Activated T-helper 17 cell treated with anti-CD3 and anti-CD28 coated beads, Interleukin-2, amount 50 U/mL, for 72 hours (primary cell): ENCODE data around the gene SPIRE1. TPM values are rescaled to one million over a fixed set of nuclear protein-coding genes. Genes with fewer than 3 reads are reported as not detected.

ENCODE experiments used
- ATAC-seq: fragments of 150-1000 bp; cut with Tn5 transposase; replicated peaks from 2 replicates; pipeline ENCODE4 v1.10.0; 2021; ENCODE audit warnings: mild to moderate bottlenecking, moderate library complexity
- H3K27ac Mint-ChIP-seq: one replicate; pipeline ENCODE4 v1.8.0; 2022; ENCODE audit warnings: mixed read lengths
- H3K27me3 Mint-ChIP-seq: one replicate; pipeline ENCODE4 v1.8.0; 2022; ENCODE audit warnings: mixed read lengths
- H3K36me3 Mint-ChIP-seq: one replicate; pipeline ENCODE4 v1.8.0; 2022; ENCODE audit warnings: low read depth, mild to moderate bottlenecking, mixed read lengths
- H3K4me1 Mint-ChIP-seq: one replicate; pipeline ENCODE4 v1.8.0; 2022; ENCODE audit warnings: mixed read lengths
- H3K4me3 Mint-ChIP-seq: one replicate; pipeline ENCODE4 v1.8.0; 2022; ENCODE audit warnings: mild to moderate bottlenecking, mixed read lengths
- H3K9me3 Mint-ChIP-seq: one replicate; pipeline ENCODE4 v1.8.0; 2022; ENCODE audit warnings: mixed read lengths
- total RNA-seq, 2 donors: library from RNA; stranded (reverse); gene quantifications; one replicate each; pipeline ENCODE4 v1.2.3, GENCODE V29; 2022

SPIRE1 gene
- total RNA-seq, 2 donors from 2014 or later, result 5.0 to 12.4 TPM

DNA sequence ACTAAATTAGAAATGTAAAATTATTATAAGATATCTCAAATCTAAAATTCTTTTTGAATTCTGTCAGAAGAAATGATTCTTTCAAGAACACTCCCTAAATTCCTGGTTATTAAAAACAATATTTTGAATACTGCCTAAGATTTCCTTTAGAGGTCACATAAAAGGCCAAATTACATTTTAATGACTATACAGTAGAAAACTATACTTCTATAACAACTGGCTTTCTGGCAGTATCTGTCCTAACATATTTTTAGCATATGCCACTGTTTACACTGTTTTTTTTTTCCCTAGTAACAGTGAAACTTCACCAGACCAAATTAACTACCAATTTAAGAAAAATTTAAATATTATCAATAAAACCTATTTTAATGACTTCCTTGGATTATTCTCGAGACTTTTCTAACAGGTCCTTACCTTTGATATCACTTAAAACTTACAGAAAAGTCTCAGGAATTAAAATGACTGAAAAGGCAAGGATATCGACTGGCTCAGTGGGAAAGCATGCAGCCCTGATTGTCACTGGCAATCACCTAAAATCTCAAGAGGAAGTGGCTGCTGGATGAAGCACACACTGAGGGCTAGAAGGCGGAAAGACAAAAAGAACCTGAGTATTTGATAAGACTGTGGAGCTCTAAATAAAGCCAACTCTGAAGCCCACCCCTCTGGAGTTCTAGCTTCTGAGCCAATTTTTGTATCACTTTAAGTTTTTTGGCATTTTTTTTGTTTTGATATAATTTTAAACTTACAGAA is 59.6 kb downstream of the SPIRE1 start:
- Mint-ChIP-seq H3K27me3 (no peaks in the 10 kb centered on the region), H3K4me1 (peaks cover 7% of the 10 kb centered on the region)

DNA sequence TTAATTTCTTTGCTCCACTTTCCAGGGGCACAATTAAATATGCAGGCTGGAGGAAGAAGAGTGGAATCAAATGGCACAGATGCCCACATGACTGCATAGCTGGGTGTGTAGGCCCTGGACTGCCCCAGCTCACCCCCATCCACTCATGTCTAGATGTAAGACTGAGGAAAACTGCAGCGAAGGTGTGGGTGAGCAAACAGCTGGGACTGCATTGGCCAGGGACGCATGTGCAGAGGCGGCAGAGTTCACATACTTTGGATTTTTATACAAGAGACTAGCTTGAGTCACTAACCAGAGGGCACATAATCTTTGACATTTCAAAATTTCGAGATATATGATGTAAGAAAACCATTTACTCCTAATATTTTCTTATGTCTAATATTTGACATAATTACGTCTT is 60.1 kb downstream of the SPIRE1 start:
- no peak for ATAC-seq
- Mint-ChIP-seq H3K4me1 (peaks cover 7% of the 10 kb centered on the region), H3K9me3 (no peaks in the 10 kb centered on the region), H3K27me3 (no peaks in the 10 kb centered on the region), H3K27ac (no peak overlapping the region), H3K36me3 (no peaks in the 10 kb centered on the region), H3K4me3 (no peak overlapping the region)

More for the DNA sequence above, 59.6 kb downstream of the SPIRE1 start:
- Mint-ChIP-seq H3K9me3 (no peaks in the 10 kb centered on the region), H3K36me3 (no peaks in the 10 kb centered on the region), H3K4me3 (no peak overlapping the region), H3K27ac (no peak overlapping the region)
- ATAC-seq, result no peak

DNA sequence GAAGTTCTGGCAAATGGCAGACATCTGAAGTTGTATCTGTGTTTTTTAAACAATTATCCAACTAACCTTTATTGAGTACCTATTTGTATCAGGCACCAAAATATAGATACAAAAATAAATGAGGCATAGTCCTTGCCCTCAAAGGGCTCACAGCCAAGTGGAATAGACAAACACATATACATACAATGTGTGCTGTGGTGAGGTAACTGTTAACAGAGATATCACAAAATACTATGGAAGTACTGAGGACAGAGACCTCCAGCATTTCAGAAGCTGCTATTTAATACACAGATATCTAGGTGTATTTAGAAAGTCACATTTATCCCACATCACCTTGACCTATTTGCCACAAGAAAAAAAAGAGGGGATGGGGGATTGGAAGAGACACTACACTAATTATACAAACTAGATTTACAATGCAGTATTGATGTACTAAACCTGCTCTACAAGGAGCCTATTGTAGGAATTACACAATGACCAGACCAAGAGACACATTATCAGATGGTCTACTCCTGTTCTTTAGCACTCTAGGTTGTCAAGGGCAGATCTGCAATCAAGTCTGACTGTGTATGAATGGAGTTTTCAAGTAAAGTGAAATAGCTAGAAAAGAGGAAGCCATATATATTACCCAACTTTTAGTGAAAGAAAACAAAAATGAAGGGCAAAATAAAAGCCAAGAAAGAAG is 62.2 kb downstream of the SPIRE1 start:
- Mint-ChIP-seq H3K27me3 (no peaks in the 10 kb centered on the region), H3K4me3 (no peak overlapping the region), H3K9me3 (no peaks in the 10 kb centered on the region), H3K4me1 (peaks cover 7% of the 10 kb centered on the region), H3K27ac (no peak overlapping the region), H3K36me3 (no peaks in the 10 kb centered on the region)
- no peak for ATAC-seq

DNA sequence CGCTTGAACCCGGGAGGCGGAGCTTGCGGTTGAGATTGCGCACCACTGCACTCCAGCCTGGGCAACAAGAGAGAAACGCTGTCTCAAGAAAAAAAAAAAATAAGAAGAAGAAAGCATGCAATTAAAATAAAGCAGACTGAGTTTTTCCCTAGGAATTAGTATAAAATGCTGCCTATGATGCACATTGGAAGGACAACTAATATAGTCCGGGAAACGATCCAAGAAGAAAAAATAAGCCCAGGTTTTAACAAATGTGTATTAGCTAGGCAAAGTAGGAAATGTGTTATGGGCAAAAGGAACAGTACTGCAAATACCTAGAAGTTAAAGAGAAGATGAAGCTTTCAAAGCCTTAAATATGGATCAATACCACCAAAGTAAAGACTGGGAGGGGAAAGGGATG is 64.0 kb downstream of the SPIRE1 start:
- peaks cover 7% of the 10 kb centered on the region for H3K4me1 Mint-ChIP-seq
- no peaks in the 10 kb centered on the region for H3K27me3 Mint-ChIP-seq
- H3K4me3 Mint-ChIP-seq, result no peak overlapping the region
- no peak overlapping the region for H3K27ac Mint-ChIP-seq
- no peak for ATAC-seq
- H3K9me3 Mint-ChIP-seq, result no peaks in the 10 kb centered on the region
- H3K36me3 Mint-ChIP-seq, result no peaks in the 10 kb centered on the region

DNA sequence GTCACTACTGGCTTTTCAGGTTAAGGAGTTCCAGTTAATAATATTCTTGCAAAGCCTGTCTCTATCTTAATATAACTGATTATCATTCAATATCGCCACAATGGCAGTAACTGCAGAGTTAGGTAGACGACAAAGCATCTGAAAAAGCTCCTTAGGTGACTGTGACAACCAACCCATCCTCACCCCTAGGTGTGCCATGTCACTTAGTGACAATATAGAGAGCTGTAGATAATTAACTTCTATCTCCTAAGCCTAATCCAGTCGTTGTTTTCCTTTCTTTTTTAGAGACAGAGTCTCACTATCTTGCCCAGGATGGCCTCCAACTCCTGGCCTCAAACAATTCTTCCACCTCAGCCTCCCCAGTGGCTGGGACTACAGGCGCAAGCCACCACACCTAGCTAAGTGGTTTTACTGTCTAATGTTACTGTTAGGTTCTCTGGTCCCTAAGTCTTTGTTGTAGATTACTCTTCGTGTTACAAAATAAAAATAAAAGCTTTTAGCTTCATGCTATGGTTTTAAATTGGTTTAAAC is 65.2 kb downstream of the SPIRE1 start:
- no peak for ATAC-seq
- no peaks in the 10 kb centered on the region for H3K36me3 Mint-ChIP-seq
- H3K9me3 Mint-ChIP-seq, result no peaks in the 10 kb centered on the region
- H3K4me1 Mint-ChIP-seq, result peaks cover 7% of the 10 kb centered on the region
- no peak overlapping the region for H3K27ac Mint-ChIP-seq
- no peak overlapping the region for H3K4me3 Mint-ChIP-seq
- no peaks in the 10 kb centered on the region for H3K27me3 Mint-ChIP-seq

DNA sequence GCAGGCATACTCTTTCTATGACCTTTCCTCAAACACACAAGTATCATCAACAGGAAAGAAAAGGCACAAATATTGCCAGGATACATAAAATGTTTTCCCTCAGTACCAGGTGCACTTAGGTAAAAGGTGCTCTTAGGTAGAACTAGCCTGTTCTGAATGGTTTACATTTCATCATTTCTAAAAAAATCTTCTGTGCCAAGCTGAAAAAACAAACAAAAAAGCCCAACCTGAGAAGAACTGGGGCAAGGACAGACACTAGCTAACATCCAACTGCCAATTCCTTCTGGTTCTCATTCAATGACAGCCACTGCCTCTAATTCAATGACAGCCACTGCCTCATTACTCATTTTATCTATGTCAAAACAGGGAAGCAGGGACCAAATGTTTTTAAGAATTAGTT is 68.5 kb downstream of the SPIRE1 start:
- Mint-ChIP-seq H3K27me3 (no peaks in the 10 kb centered on the region), H3K27ac (no peak overlapping the region), H3K9me3 (no peaks in the 10 kb centered on the region), H3K4me3 (no peak overlapping the region), H3K36me3 (no peaks in the 10 kb centered on the region), H3K4me1 (no peaks in the 10 kb centered on the region)
- ATAC-seq, result no peak

DNA sequence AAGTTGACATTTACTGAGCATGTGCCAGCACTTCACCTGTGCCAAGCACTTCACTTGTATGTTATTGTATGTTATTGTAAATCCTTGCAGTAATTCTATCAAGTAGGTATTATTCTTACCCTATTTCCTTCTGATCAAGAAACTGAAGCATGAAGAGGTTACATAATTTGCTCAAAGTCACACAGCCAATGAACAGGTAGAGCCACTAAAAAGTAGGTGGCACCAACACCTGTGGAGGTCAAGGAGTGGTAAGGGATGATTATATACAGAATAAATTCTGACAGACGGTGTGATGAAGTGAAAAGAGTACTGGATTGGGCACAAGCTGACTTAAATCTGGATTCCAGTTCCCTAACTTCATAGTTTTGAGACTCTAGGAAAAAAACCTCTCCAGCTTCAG is 71.0 kb downstream of the SPIRE1 start:
- no peaks in the 10 kb centered on the region for H3K36me3 Mint-ChIP-seq
- no peaks in the 10 kb centered on the region for H3K4me1 Mint-ChIP-seq
- no peaks in the 10 kb centered on the region for H3K27me3 Mint-ChIP-seq
- ATAC-seq, result no peak
- H3K9me3 Mint-ChIP-seq, result no peaks in the 10 kb centered on the region
- no peak overlapping the region for H3K27ac Mint-ChIP-seq
- no peak overlapping the region for H3K4me3 Mint-ChIP-seq

DNA sequence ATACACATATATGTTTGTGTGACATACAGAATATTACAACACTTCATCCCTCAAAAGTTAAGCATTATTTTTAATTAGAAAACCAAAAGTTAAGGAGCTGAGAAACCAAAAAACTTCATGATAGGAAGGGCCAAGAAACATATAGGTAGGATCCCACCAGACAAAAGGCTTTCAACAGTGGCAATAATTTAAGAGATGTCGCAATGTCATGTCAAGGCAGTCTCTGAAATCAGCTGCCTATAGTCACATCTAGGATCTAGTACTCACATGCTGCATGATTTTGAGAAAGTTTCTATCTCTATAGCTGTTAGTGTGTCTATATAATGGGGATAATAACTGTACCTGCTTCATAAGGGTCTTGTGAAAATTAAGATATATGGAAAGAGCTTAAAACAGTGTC is 72.7 kb downstream of the SPIRE1 start:
- Mint-ChIP-seq H3K9me3 (no peaks in the 10 kb centered on the region), H3K27me3 (no peaks in the 10 kb centered on the region), H3K27ac (no peak overlapping the region), H3K4me3 (no peak overlapping the region), H3K36me3 (no peaks in the 10 kb centered on the region), H3K4me1 (no peaks in the 10 kb centered on the region)
- no peak for ATAC-seq

DNA sequence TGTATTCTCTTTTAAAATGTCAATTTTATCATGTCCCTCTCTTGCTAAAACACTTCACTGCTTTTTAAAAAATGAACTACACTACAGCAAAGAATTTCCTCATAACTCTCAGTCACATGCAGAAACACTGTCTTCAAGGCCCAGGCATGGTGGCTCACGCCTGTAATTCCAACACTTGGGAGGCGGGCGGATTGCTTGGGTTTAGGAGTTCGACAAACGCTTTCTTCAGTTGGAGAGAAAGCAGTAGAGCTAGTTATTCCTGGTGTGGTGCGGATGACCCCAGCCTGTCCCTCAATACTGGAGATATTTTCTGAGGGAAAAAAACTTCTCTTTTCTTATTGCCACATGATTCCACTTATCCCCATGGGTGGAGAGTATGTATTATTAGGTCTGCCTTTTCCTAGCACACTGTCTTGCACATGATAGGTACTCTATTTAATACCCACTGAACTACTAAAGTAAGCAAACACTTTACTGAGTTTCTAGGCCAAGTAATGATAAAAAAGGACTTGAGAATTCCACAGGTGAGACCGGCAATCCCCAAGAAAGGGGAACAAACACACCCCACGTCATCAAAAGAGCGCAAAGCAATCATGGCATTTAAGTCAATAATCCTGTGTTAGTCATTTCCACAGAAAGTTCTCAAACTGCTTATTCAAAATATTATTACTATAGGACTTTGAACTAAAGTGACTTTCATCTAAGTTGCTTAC is 77.1 kb downstream of the SPIRE1 start:
- no peak overlapping the region for H3K27ac Mint-ChIP-seq
- no peaks in the 10 kb centered on the region for H3K27me3 Mint-ChIP-seq
- ATAC-seq, result no peak
- no peaks in the 10 kb centered on the region for H3K36me3 Mint-ChIP-seq
- H3K9me3 Mint-ChIP-seq, result no peaks in the 10 kb centered on the region
- H3K4me1 Mint-ChIP-seq, result no peaks in the 10 kb centered on the region
- H3K4me3 Mint-ChIP-seq, result no peak overlapping the region

DNA sequence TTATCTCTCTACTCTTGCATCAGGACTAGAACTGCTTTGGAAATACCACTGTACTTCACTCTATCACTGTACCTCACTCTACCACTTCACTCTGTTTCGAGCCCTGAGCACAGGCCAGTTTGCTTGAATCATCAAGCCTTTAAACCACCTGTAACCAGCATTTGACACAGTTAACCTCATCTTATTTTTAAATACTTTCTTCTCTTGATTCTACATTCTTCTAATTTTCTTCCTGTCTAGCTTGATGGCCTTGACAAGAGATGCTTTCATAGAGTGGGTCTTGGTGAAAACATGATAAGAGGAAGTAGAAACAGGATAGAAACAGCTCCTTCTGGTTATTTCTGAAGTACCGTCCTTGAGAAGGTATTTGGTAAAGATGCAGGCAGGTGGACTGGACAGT is 78.1 kb downstream of the SPIRE1 start:
- ATAC-seq, result no peak
- Mint-ChIP-seq H3K27ac (no peak overlapping the region), H3K36me3 (no peaks in the 10 kb centered on the region), H3K9me3 (no peaks in the 10 kb centered on the region), H3K27me3 (no peaks in the 10 kb centered on the region), H3K4me1 (no peaks in the 10 kb centered on the region), H3K4me3 (no peak overlapping the region)

DNA sequence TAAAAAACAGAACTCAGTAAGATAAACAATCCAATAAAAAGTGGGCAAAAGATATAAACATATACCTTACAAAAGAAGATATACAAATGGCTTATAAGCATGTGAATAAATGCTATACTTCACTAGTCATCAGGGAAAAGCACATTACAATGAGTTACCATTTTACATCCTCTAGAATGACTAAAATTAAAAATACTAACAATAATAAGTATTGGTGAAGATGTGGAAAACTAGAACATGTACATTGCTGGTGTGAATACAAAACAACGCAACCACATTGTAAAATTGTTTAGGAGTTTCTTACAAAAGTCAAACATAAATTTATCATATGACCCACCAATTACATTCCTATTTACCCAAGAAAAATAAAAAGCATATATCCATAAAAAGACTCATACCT is 80.1 kb downstream of the SPIRE1 start:
- H3K27ac Mint-ChIP-seq, result no peak overlapping the region

DNA sequence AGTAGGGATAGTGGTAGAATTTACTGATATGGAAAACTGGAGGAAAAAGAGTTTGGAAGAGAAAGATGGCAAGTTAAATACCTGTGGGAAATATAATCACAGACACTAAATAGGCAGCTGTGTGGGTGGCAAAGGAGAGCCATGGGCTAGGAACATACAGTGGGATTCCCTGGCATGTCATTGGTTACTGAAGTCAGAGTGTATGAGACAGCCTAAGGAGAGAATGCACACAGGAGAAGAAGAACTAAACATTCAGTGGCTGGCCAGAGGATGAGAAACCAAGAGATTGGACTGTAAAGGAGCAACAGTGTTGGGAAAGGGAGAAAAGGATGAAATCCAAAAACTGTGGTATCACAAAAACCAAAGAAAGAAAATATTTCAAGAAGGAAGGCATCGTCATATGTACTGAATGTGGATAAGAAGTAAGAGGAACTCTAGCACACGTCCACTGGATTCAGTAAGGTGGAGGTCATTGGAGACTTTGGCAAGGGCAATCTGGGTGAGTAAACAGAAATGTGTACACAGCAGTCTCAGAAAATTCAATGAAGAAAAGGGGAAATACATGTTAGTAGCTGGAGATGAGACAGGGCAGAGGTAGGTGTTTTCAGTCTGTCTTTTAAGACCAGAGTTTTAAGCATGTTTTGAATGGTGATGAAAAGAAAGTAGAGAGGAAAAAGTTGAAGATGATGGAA is 83.3 kb downstream of the SPIRE1 start:
- Mint-ChIP-seq H3K4me1 (no peaks in the 10 kb centered on the region), H3K9me3 (no peaks in the 10 kb centered on the region), H3K27ac (no peak overlapping the region), H3K27me3 (peaks cover 5% of the 10 kb centered on the region), H3K36me3 (no peaks in the 10 kb centered on the region), H3K4me3 (no peak overlapping the region)
- ATAC-seq, result no peak

More for the DNA sequence above, 80.1 kb downstream of the SPIRE1 start:
- no peak for ATAC-seq
- Mint-ChIP-seq H3K4me1 (no peaks in the 10 kb centered on the region), H3K9me3 (no peaks in the 10 kb centered on the region), H3K27me3 (no peaks in the 10 kb centered on the region), H3K4me3 (no peak overlapping the region), H3K36me3 (no peaks in the 10 kb centered on the region)

DNA sequence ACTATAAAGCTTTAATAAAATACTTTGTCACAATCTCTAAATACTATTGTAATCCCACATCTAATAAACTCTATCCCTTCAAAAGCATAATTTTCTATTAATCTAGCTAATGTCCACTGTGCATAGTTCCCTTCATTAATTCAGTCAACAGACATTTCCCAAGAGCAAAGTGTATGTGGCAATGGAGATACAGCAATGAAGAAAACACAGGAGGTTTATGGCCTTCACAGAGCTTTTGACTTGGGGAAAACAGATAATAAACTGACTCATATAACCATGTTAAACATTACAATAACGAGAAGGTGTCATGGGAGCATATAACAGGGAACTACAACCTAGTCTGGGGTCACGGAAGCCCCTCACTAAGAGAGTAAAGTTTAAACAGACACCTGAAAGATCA is 86.3 kb downstream of the SPIRE1 start:
- no peak overlapping the region for H3K27ac Mint-ChIP-seq
- peaks cover 5% of the 10 kb centered on the region for H3K27me3 Mint-ChIP-seq
- H3K9me3 Mint-ChIP-seq, result no peaks in the 10 kb centered on the region
- ATAC-seq, result no peak
- no peaks in the 10 kb centered on the region for H3K4me1 Mint-ChIP-seq
- H3K4me3 Mint-ChIP-seq, result no peak overlapping the region
- H3K36me3 Mint-ChIP-seq, result no peaks in the 10 kb centered on the region

DNA sequence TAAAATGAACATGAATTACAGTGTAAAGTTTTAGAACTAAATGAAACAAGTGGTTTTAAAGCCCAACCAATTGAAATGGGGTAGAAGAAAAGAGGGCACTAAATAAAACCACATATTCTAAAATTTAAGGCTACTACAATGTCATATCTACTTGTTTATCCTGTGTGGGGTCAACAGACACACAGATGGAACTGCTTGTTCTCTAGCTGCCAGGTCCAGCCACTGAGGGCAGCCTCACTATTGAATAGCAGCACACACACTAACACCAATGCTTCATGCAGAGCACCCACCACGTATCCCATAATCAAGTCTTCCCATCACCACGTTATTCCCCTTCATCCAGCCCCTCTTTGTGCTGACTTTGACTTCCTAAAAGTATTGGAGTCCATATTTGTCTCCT is 88.1 kb downstream of the SPIRE1 start:
- Mint-ChIP-seq H3K4me1 (no peaks in the 10 kb centered on the region), H3K9me3 (no peaks in the 10 kb centered on the region), H3K4me3 (no peak overlapping the region), H3K27me3 (peaks cover 5% of the 10 kb centered on the region), H3K27ac (no peak overlapping the region), H3K36me3 (no peaks in the 10 kb centered on the region)
- no peak for ATAC-seq
